ENCODE data around the gene IGSF21. TPM values are rescaled to one million over a fixed set of nuclear protein-coding genes. Genes with fewer than 3 reads are reported as not detected.

IGSF21 gene
- total and polyA plus RNA-seq, 2 of the 8 experiments (the other 6 are each of a cell fraction or from before 2014, with no cell fraction given): 22.5 to 28.5 TPM

- CTCF ChIA-PET (ENCODE audit: partially characterized antibody): interaction anchor here (0.7 to 7.1 kb wide), 11 partner anchors 9 to 1332 kb away, joined by 3 to 31 read pairs (median 4); no protein-coding TSS in a partner anchor
- H2BK120ac ChIP-seq (replicated peaks; ENCODE audit: low read depth, low read length): no peak overlapping the region
- no peak for TF ChIP-seq BRCA1 (IDR thresholded peaks at IDR 0.05; ENCODE audit: low read depth, low read length)
- TF ChIP-seq SP4 (IDR thresholded peaks at IDR 0.05; ENCODE audit: low read length): no peak
- TF ChIP-seq TBP (IDR thresholded peaks at IDR 0.05; ENCODE audit: low read depth, low read length): no peak
- TF ChIP-seq YY1 (IDR thresholded peaks at IDR 0.05; ENCODE audit: low read depth, low read length): no peak
- TF ChIP-seq CHD1 (IDR thresholded peaks at IDR 0.05; ENCODE audit: low read depth, low read length): no peak
- TF ChIP-seq SRF (IDR thresholded peaks at IDR 0.05; ENCODE audit: low read depth, low read length): no peak
- TF ChIP-seq SP1 (IDR thresholded peaks at IDR 0.05; ENCODE audit: low read depth, low read length): no peak
- no peak for TF ChIP-seq POLR2AphosphoS5 (IDR thresholded peaks at IDR 0.05; ENCODE audit: low read depth, low read length)
- no peak for TF ChIP-seq CBX5 (IDR thresholded peaks at IDR 0.05; ENCODE audit: low read depth, low read length)
- no peak for TF ChIP-seq SIRT6 (IDR thresholded peaks at IDR 0.05; ENCODE audit: low read length)
- TF ChIP-seq E2F6 (IDR thresholded peaks at IDR 0.05): no peak
- TF ChIP-seq SAP30 (IDR thresholded peaks at IDR 0.05; ENCODE audit: insufficient read depth, insufficient replicate concordance, low read length): no peak
- no peak for TF ChIP-seq POU5F1 (IDR thresholded peaks at IDR 0.05; ENCODE audit: low read depth, low read length)
- TF ChIP-seq CBX8 (IDR thresholded peaks at IDR 0.05; ENCODE audit: borderline replicate concordance, low read depth, low read length): no peak
- TF ChIP-seq CREB1 (IDR thresholded peaks at IDR 0.05): no peak
These were observed 173.4 kb downstream of the IGSF21 start for GRCh38 chr1:18280956-18281355.

More at GRCh38 chr1:18280956-18281355, 173.4 kb downstream of the IGSF21 start:
- Histone ChIP-seq H3K56ac (replicated peaks; ENCODE audit: insufficient read length, low read depth, low read length) (no peak overlapping the region), H3K23ac (ENCODE audit: insufficient read length) (no peak overlapping the region), H3K14ac (ENCODE audit: insufficient read length) (no peak overlapping the region), H3K23me2 (ENCODE audit: low read depth, low read length) (no peaks in the 10 kb centered on the region; the same call in 1 of the 2 replicates), H2BK5ac (ENCODE audit: low read depth, low read length) (0 out of 2 replicates have a peak overlapping the region, but pooled peaks have one; percentile 38), H4K5ac (ENCODE audit: insufficient read length, low read depth, low read length) (no peak overlapping the region), H3K79me1 (ENCODE audit: low read depth, low read length) (no peaks in the 10 kb centered on the region), H3K4me1 (replicated peaks in 1 of 4; ENCODE audit: control insufficient read depth in 3 of 4, insufficient read depth in 4 of 4, low read length in 3 of 4) (peaks cover 13 to 31% (median 21%) of the 10 kb centered on the region in 4 experiments), H2AK5ac (ENCODE audit: low read depth, low read length) (peak overlapping the region; percentile 58; the same call in 1 of the 2 replicates), H2AFZ (ENCODE audit: low read length) (no peak overlapping the region), H3K9me3 (ENCODE audit: insufficient read depth in 2 of 2, low read depth in 1 of 2, low read length in 1 of 2) (no peaks in the 10 kb centered on the region), H3K4me3 (ENCODE audit: extremely low read depth in 1 of 4, insufficient read depth in 2 of 4, low read depth in 3 of 4, low read length in 4 of 4) (no peak overlapping the region), H3K9ac (replicated peaks in 1 of 4; ENCODE audit: extremely low read depth in 1 of 4, low read depth in 3 of 4, low read length in 3 of 4) (no peak overlapping the region), H2BK12ac (ENCODE audit: low read depth, low read length) (peak overlapping the region; percentile 75; the same call in 1 of the 2 replicates), H3K27ac (ENCODE audit: low read depth, low read length) (no peak overlapping the region), H3K4me2 (ENCODE audit: insufficient read depth in 1 of 2, low read depth in 2 of 2, low read length in 2 of 2) (no peak overlapping the region), H4K20me1 (replicated peaks in 1 of 2; ENCODE audit: control insufficient read depth in 1 of 2, insufficient read depth in 2 of 2, low read length in 2 of 2) (no peaks in the 10 kb centered on the region), H3K27me3 (replicated peaks in 1 of 4; ENCODE audit: control insufficient read depth in 3 of 4, extremely low read depth in 1 of 4, insufficient read depth in 3 of 4, low read length in 3 of 4) (no peaks in the 10 kb centered on the region), H4K8ac (ENCODE audit: extremely low read depth, insufficient read depth, low read length) (no peak overlapping the region), H3K79me2 (ENCODE audit: control insufficient read depth in 1 of 2, insufficient read depth in 2 of 2, low read length in 2 of 2) (no peaks in the 10 kb centered on the region), H4K91ac (replicated peaks; ENCODE audit: insufficient read length, low read length) (peak overlapping the region; percentile 63), H2BK20ac (ENCODE audit: low read length) (0 out of 2 replicates have a peak overlapping the region, but pooled peaks have one; percentile 75), H3K4ac (replicated peaks; ENCODE audit: insufficient read length, low read depth, low read length) (no peak overlapping the region), H3K36me3 (ENCODE audit: control insufficient read depth in 2 of 4, insufficient read depth in 4 of 4, low read length in 3 of 4) (no peaks in the 10 kb centered on the region), H2BK15ac (ENCODE audit: low read length) (no peak overlapping the region), H3K18ac (ENCODE audit: extremely low read depth, low read length) (0 out of 2 replicates have a peak overlapping the region, but pooled peaks have one; percentile 36)
- FAIRE-seq (no peak), DNase-seq (ENCODE audit: low read depth in 1 of 2, low spot score in 2 of 2) (no peak)
- POLR2A ChIA-PET (ENCODE audit: partially characterized antibody): interaction anchor here (1.2 to 3.6 kb wide), 4 partner anchors 11 to 18 kb away, joined by 5 to 11 read pairs (median 5); no protein-coding TSS in a partner anchor
- 73% methylated on average over 5 of the region's 5 CpGs; no CpG with 5 or more reads in 1 of the 2 experiments for WGBS, 2 experiments (ENCODE audit: extremely low coverage in 1 of 2, insufficient coverage in 1 of 2, insufficient read length in 1 of 2, insufficient replicate concordance in 2 of 2, low coverage in 1 of 2, low lambda C conversion rate in 2 of 2, missing lambda C conversion rate in 1 of 2)
